ENCODE data around the gene THBS3. TPM values are rescaled to one million over a fixed set of nuclear protein-coding genes. Genes with fewer than 3 reads are reported as not detected.

THBS3 gene
- total and polyA plus RNA-seq, 2 of the 13 experiments (the other 11 are each of a cell fraction or from before 2014, with no cell fraction given): 0.86 to 3.6 TPM

- TF ChIP-seq ZBTB7B (CRISPR knock-in tag; IDR thresholded peaks at IDR 0.05) (0 out of 2 replicates have a peak, but pooled peaks have one; percentile 12), ZNF777 (CRISPR knock-in tag; IDR thresholded peaks at IDR 0.05) (0 out of 2 replicates have a peak, but pooled peaks have one; percentile 24), THAP11 (CRISPR knock-in tag; IDR thresholded peaks at IDR 0.05) (peak; percentile 66), ADNP (CRISPR knock-in tag; IDR thresholded peaks at IDR 0.05) (no peak), SIN3A (IDR thresholded peaks at IDR 0.05; ENCODE audit: borderline replicate concordance, low read depth, low read length) (no peak), ESRRA (CRISPR knock-in tag; IDR thresholded peaks at IDR 0.05; ENCODE audit: low read depth) (peak; percentile 99), ZNF263 (CRISPR knock-in tag; IDR thresholded peaks at IDR 0.05) (peak; percentile 54; the same call in 1 of the 2 replicates), ZNF232 (CRISPR knock-in tag; IDR thresholded peaks at IDR 0.05; ENCODE audit: borderline replicate concordance) (peak; percentile 41; the same call in 1 of the 2 replicates), GATAD2A (CRISPR knock-in tag; IDR thresholded peaks at IDR 0.05) (peak; percentile 44; the same call in 1 of the 2 replicates), MYC (CRISPR knock-in tag; IDR thresholded peaks at IDR 0.05; ENCODE audit: borderline replicate concordance) (peak; percentile 57; the same call in 1 of the 2 replicates), ZKSCAN5 (CRISPR knock-in tag; IDR thresholded peaks at IDR 0.05) (no peak), ZNF703 (CRISPR knock-in tag; IDR thresholded peaks at IDR 0.05; ENCODE audit: borderline replicate concordance) (no peak), KLF9 (CRISPR knock-in tag; IDR thresholded peaks at IDR 0.05; ENCODE audit: low read depth) (no peak), ELF1 (CRISPR knock-in tag; IDR thresholded peaks at IDR 0.05) (no peak), ZNF740 (CRISPR knock-in tag; IDR thresholded peaks at IDR 0.05) (no peak), CTCF (CRISPR knock-in tag; IDR thresholded peaks at IDR 0.05) (0 out of 2 replicates have a peak, but pooled peaks have one; percentile 14), NFYC (CRISPR knock-in tag; IDR thresholded peaks at IDR 0.05) (0 out of 2 replicates have a peak, but pooled peaks have one; percentile 14), ZNF446 (CRISPR knock-in tag; IDR thresholded peaks at IDR 0.05) (no peak), HDAC2 (CRISPR knock-in tag; IDR thresholded peaks at IDR 0.05) (peak; percentile 20; the same call in 1 of the 2 replicates), FOXP1 (IDR thresholded peaks at IDR 0.05) (no peak), FOXP1 (CRISPR knock-in tag; IDR thresholded peaks at IDR 0.05) (0 out of 2 replicates have a peak, but pooled peaks have one; percentile 27), ETS1 (CRISPR knock-in tag; IDR thresholded peaks at IDR 0.05) (no peak), ZFX (CRISPR knock-in tag; IDR thresholded peaks at IDR 0.05; ENCODE audit: low read depth) (peak; percentile 68), POLR2A (IDR thresholded peaks at IDR 0.05; ENCODE audit: insufficient read depth in 1 of 2, low read depth in 2 of 2, low read length in 2 of 2) (peak in 1 of 2 experiments; percentile 37; a peak in 1 of 4 replicates), ARHGAP35 (CRISPR knock-in tag; IDR thresholded peaks at IDR 0.05; ENCODE audit: borderline replicate concordance) (no peak), PITX1 (CRISPR knock-in tag; IDR thresholded peaks at IDR 0.05) (peak; percentile 31; the same call in 1 of the 2 replicates), ZMYM4 (CRISPR knock-in tag; IDR thresholded peaks at IDR 0.05) (0 out of 2 replicates have a peak, but pooled peaks have one; percentile 33), ZEB1 (IDR thresholded peaks at IDR 0.05; ENCODE audit: insufficient replicate concordance, low read depth) (no peak), EP300 (IDR thresholded peaks at IDR 0.05; ENCODE audit: low read depth in 2 of 2, low read length in 2 of 2) (peak in 1 of 2 experiments; percentile 39; a peak in 1 of 4 replicates), EP300 (CRISPR knock-in tag; IDR thresholded peaks at IDR 0.05; ENCODE audit: borderline replicate concordance) (no peak)
Observed at GRCh38 chr1:155178441-155179111, 29.1 kb downstream of the THBS3 start (continued).
